IPS-NIHi11 (cell line): Measurements from ENCODE around the gene MED15.
"Not testable (repeated sequence)": the region's sequence is repeated elsewhere in the genome, so short reads cannot be mapped to it uniquely, and the experiment has no call there.

Experiments used
- DNase-seq: peaks from one replicate; pipeline ENCODE4 v3.0.0; 2012; ENCODE audit warnings: mixed read lengths, low spot score

Gene MED15

DNA sequence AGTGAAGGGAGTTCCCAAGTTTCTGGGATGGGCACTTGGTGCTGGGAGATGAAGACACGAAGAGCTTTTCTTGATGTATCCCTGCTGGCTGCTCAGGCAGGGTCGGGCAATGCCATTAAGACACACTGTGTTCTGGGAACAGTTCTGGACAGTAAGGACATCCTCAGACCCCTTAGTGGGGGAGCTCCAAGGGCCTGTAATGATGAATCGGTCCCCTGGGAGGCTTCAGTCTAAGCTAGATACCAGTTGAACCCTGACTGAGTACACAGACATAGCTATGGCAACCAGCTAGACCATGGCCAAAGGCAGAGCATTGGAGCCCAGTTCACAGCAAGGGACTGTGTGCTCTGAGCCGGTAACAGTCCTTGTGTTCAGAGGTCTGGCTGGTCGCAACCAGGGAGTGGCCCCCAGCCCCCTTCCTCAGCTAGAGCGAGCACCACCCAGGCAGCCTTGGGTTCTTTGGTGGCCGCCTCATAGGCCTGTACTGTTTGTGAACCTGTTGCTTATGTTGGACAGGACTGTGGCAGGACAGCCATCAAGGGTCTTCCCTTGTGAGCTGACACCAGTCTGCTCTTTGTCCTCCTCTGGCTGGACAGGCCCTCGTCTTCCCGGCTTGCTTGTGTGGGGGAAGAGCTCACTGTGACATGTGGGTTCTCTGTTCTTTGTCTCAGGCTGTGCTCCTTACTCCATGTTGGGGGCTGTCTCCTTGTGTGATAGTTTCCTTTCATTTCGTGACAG is 25.0 kb downstream of the MED15 start:
- peak; percentile 4 for DNase-seq

DNA sequence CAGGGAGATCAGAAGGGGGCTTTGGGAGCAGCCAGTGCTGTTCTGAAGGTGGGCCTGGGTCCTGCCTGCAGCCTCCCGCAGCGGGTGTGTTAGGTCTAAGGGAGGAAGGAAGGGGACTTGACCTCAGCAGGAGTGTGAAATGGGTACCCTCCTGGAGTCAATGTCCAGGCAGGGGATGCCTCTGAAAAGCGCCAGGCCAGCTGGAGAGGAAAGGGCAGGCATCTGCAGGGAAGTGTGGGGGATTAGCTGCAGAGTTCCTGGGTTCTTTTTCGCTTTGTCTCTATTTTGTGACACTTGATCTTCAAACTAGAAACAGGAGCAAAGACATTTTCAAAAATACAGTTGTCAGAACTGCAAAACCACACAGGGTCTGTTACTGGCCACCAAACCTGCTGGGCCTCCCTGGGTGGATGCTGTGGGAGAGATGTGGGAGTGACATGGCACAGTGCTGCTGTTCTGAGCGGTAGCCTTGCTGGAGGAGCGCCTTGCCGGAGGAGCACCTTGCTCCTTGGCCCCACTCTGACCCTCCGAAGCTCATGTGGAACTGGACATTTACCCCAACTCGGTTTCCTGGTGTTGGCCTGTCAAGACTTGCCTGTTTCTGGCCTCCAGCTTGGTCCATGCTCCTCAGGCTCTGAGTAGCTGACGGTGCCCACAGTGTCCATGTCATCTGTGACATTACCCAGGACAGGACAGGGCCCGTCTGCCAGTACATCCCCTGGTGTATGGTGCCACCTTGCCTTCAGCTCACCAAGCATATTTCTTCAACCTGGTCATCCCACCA is 25.9 kb downstream of the MED15 start:
- DNase-seq, result no peak

DNA sequence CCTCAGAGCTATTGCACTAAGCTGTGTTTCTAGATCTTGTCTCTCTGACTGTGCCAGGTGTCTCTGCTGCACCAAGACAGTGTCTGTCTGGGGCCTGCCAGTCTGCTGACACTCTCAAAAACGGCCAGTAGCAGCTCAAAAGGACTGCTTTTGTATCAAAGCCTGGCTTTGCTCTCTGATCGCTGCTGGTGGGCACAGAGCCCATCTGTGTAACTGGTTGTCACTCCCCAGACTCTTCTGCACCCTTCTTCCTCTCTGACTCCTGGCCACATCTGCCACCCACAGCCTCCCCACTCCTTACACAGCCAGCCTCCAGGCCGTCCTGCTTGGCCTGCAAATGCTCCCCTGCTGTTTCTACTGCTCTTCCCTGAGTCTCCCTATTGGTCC is 26.5 kb downstream of the MED15 start:
- DNase-seq, result peak; percentile 1

DNA sequence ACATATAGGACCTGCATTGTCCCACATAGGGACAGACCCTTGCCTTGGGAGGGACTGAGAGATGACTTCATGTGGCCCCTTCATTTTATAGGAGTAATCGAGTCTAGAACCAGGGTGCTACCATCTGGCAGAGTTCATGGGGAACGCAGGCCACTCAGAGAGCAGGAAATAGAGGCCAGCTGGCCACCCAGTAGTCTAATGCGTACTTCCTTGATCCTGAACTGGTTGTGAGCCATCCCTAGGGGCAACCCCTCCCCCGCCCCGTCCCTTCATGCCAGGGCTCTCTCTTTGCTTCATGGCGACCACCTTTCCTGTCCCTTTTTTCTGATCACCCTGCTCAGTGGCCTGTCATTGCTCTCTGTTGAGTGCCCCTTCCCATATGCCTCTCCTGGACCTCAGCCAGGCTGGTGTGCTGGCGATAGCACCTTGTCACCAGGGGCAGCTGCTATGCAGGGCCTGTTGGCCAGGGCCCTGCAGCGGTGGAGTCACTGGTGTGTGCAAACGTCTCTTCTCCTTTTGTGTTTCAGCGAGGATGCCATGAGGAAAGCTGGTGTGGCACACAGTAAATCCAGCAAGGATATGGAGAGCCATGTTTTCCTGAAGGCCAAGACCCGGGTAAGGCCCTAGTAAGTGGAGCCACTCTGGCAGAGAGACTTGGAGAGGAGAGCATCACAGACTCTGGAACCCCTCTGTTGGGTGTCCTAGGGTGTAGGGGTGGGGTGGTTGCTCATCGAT is 29.3 kb downstream of the MED15 start:
- no peak for DNase-seq

DNA sequence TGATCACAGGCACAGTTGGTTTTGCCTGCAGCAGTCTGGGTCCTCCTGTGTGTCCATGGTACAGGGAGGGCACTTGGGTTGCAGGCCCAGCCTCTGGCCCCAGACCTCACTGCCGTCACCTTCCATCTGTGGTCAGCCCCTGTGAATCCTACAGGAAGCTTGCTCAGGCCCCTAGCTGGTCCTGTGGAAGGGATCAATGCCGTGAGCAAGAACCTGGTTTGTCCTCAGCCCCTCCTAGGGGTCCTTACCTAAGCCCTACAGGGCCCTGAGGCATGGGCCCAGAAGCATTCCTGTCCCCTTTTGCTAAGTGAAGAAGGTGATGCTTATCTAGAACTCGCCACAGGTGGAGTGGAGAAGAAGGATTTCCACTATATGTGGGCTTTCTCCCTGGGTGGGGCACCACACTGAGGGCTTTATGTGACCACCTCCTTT is 29.9 kb downstream of the MED15 start:
- no peak for DNase-seq

DNA sequence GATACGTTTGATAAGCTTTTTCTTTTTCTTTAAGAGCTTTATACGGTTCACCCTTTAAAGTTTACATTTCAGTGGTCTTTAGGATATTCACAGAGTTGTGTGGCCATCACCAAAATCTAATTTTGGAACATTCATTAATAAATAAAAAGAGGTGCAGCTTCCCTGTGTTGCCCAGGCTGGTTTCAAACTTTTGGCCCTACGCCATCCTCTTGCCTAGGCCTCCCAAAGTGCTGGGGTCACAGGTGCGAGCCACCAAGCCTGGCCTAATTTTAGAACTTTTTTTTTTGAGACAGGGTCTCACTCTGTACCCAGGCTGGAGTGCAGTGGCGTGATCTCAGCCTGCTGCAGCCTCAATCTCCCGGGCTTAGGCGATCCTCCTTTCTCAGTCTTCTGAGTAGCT is 30.6 kb downstream of the MED15 start:
- no peak for DNase-seq

DNA sequence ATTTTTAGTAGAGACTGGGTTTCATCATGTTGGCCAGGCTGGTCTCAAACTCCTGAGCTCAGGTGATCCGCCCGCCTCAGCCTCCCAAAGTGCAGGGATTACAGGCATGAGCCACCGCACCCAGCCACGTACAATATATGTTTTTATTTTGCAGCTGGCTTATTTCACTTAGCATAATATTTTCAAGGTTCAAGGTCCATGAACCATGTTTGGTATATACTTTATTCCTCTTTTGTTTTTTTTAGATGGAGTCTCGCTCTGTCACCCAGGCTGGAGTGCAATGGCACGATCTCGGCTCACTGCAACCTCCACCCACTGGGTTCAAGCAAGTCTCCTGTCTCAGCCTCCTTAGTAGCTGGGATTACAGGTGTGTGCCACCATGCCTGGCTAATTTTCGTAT is 31.5 kb downstream of the MED15 start:
- not testable (repeated sequence) for DNase-seq

DNA sequence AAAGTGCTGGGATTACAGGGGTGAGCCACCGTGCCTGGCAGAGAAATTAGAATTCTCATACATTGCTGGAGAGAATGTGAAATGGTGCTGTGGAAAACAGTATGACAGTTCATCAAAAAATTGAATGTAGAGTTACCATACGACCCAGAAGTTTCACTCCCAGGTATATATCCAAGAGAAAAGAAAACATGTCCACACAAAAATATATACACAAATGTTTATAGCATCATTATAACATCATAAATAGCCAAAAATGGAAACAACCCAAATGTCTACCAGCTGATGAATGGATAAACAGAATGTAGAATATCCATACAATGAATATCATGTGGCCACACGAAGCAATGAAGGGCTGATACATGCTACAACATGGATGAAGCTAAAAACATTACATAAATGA is 34.6 kb downstream of the MED15 start:
- no peak for DNase-seq

DNA sequence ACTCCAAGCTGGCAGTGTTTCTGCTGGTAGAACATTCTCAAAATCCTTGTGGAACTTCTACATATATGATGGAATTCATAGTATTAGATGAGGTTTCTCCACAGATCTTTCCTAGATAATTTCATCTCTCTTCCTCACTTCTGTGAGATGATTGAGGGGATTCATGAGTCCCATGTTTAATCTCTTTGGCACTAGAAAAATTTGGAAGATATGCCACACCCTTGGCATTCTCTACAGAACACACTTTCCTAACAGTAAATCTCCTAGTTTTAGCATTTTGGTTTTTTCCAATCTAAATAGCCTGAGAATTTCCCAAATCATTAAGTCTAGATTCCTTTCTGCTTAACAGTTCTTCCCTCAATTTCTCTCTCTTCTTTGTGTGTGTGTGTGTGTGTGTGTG is 35.3 kb downstream of the MED15 start:
- DNase-seq, result no peak

DNA sequence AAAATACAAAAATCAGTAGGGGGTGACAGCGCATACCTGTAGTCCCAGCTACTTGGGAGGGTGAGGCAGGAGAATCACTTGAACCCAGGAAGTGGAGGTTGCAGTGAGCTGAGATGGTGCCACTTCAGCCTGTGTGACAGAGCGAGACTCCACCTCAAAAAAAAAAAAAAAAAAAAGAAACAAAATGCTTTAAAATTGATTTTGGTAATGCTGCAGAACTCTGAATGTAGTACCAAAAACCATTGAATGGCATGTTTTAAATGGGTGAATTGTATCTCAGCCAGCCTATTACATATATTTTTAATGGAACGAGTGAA is 37.9 kb downstream of the MED15 start:
- not testable (repeated sequence) for DNase-seq

DNA sequence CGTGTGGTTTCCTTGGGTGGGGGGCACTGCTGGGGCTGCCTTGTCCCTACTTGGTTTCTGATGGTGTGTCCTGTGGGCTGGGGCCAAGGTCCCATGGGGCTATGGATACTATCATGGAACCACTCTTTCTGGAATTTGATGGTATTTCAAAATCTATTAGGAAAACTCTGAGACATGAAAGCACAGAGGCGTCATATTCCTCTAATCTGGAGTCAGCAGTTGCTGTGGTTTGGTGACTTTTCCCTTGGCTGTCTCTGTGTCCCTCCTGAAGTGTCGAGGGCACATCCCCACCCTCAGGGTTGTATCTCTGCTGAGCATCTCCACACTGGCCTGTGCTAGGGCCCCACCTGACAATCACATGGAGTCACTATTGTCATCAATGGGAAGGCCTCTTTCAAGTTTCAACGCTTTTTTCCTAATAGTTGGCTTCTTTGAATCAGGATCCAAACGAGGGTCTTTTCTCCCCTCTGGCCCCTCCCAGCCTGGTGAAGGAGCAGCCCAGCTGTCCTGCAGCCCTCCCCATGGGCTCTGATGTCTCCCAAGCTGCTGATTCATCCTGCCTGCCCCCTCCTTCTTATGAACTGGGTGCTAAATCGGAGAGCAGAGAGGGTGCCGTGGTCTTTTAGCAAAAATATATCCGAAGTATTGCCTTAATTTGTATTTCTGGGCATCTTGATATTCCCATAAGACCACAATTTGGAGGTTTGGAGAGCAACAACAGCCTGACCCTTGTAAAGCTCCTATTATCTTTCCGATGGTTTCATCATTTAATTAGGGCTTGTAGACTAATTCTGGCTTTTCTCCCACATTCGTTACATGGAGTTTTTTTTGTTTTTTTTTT is 38.5 kb downstream of the MED15 start:
- peak; percentile 4 for DNase-seq

DNA sequence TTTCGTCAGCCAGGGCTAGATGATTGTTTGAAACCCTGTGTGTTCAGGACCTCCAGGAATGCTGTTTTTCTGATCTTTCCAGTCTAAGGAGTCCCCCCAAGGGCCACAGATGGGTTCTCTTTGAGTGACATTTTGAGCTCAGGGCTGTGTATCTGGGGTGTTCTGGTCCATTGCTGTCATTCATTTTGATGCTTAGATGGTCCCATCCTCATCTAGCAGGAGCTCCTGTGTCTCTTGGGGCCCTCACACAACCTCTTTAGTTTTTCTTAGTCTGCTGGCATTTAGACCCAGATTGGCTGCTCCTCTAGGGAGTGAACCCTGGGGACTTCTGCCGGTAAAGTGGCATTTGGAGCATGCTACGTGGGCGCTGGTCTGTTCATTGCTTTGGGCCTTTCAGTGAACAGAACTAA is 39.1 kb downstream of the MED15 start:
- peak; percentile 2 for DNase-seq

DNA sequence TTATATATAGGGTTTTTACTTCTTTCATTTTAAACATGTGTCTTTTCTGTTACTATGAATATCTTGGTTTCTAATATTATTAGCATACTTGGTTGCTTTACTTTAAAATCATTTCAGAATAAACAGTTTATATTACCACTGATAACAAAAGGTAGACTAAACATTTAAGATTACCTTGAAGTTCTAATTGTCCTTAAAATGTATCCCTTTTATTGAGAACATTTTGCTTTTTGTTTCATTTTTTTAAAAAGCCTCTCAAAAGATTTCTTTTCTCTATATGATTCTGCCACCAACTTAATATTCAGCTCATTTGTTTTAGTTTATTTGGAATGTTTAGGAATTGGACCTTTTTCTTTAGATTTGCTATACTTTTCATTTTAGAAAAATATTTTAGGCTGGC is 39.6 kb downstream of the MED15 start:
- DNase-seq, result no peak

DNA sequence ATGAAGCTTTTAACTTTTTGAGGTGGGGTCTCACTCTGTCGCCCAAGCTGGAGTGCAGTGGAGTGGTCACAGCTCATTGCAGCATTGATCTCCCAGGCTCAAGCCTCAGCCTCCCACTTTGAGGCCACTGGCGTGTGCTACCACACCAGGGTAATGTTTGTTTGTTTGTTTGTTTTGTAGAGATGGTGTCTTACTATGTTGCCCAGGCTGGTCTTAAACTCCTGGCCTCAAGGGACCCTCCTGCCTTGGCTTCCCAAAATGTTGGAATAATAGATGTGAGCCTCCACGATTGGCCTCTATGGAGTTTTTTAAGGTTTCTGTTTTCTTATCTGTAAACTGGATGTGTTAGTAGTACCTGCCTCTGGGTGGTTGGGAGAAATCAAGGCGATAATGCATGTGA is 41.4 kb downstream of the MED15 start:
- DNase-seq, result no peak

DNA sequence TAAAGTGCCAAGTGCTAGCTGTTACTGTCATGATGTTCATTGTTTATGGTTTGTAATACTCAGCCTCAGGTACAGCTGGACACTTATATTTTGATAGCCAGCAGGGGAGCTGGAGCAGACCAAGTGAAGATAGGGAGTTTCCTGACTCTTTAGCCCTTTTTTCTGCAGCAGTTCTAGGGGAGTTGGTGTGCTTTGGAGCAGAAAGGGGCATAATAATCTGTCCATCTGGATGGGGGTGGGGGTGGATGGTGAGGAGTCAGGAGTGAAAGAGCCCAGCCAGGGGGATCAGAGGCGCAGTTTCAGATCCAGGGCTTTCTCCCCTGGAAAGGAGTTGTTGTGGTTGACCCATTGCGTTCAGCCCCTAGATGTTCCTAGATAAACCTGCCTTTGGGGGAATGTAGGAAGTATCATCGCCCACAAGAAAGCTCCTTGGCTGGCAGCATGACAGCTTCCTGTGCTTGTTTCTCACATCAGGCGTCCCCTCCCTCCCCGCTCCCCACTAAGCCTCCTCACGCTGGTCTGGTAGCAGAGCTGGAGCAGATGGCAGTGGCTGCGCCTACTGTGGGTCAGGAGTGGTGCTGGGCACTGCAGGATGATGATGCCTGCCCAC is 41.9 kb downstream of the MED15 start:
- DNase-seq, result peak; percentile 11

DNA sequence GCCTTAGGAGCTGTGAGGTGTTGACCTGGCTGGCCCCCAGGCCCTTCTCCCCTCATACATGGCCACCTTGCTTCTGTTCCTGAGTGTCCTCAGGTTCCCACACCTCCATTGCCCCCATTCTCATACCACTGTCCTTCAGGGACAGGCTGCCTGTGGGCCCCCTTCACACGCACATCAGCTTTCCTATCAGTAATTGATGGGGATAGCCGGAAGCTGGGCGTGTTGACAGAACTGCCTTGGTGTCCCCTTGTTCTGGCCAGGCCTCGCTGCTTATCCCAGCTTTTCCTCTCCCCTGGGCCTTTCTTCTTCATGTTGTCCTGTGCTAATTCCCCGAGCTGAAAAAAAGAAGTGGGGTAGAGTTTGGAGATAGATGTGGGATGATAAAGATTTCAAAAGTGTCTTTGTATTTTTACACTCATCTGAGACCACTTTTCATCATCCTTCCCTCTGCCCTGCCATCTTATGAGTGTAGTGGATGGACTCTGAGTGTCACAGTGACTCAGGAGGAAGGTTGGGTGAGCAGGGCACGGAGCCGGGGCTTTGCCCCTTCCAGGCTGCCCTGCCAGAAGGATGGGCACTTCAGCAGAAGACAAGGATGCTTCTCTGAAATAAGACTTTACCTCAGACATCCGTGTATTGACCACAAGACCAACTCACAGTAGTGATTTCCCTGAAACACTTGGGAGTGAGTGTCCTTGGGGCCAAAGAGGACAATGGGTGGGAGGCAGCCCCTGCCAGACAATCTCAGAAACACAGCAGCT is 42.8 kb downstream of the MED15 start:
- peak; percentile 1 for DNase-seq

DNA sequence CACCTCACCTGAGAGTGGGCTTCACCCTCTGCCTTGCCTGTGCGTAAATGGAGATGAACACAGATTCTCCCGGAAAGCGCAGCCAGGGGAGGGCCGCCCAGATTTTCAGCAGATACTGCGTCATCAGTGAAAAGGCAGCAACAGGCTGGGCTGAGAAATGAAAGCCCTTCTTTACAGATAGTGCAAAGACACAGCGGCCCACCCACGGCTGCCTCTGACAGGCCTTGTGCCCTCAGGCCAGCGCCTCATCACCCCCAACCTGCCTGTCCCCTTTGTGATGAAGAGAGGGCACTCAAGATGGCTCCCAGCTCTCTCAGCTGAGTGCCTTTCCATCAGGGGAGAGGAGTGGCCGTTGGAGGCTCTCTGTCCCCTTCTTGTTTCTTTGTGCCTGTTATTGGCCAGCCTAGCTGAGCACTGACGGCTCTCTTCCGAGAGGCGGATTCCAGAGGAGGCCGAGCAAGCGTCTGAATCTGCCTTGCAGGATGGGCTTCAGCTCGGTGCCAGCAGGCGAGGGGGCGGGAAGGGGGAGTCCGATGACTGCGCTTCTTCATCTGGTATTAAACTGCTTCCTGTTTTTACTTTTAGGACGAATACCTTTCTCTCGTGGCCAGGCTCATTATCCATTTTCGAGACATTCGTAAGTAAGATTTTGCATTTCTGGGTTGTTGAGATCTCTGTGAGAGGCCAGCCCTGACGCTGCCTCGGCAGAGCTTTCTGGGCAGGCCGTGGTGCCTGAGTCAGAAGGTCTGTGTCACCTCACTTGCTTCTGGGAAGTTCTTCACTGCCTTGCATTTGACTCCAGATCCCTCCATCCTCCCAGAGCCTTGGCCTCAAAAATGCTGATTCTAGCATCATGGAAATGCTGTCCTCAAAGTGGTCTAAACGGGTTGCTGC is 43.7 kb downstream of the MED15 start:
- DNase-seq, result peak; percentile 45

DNA sequence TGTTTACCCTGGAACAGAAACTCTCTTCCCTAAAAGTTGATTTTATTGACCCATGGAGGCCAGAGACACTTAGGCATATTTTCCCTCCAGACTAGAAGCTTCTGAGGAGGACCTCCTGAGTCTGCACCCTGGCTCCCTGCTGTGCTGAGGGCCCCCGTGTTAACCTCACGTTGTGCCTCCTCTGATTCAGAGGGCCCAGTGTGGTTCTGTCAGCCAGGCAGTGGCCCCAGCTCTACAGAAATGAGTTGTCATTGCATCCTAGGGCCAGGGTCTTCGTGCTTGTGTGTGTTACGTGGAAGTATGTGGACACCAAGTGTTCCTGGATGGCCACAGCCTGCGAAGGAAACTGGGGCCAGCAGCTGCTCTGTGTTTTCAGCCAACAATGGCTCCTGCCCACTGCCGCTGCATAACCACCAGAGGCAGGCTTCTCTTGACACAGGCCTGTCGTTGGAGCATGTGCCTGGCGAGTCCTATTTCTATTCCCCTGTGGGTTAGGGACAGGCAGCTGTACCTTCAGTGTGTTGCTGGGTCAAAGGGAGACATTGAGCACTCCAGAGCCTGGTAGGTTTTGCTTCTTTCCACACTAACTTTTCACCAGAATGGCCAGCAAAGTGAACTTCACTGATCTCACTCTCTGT is 44.5 kb downstream of the MED15 start:
- peak; percentile 13 for DNase-seq
